BLaER1 treated with 17β-estradiol and CSF1 and Interleukin-3, amounts not matched to agents 10 nM and 100 nM (cell line): ENCODE data around the gene SH2D1A.

Source experiments
- H3K27ac ChIP-seq, 11 experiments: shearing (Covaris generic); formaldehyde crosslinking; 2 replicates each; pipeline ENCODE4 v1.8.1; 2022
- H3K27me3 ChIP-seq, 11 experiments: shearing (Covaris generic); formaldehyde crosslinking; 2 replicates each; pipeline ENCODE4 v1.8.1; 2022
- H3K36me3 ChIP-seq, 11 experiments: shearing (Covaris generic); formaldehyde crosslinking; 2 replicates each; pipeline ENCODE4 v1.8.1; 2022
- H3K4me1 ChIP-seq, 10 experiments: shearing (Covaris generic); formaldehyde crosslinking; 2 replicates each; pipeline ENCODE4 v1.8.1; 2022
- H3K4me2 ChIP-seq, 11 experiments: shearing (Covaris generic); formaldehyde crosslinking; 2 replicates each; pipeline ENCODE4 v1.8.1; 2022
- H3K4me3 ChIP-seq, 10 experiments: shearing (Covaris generic); formaldehyde crosslinking; 2 replicates each; pipeline ENCODE4 v1.8.1; 2022
- H3K9ac ChIP-seq, 11 experiments: shearing (Covaris generic); formaldehyde crosslinking; 2 replicates each; pipeline ENCODE4 v1.8.1; 2022
- H3K9me3 ChIP-seq, 11 experiments: shearing (Covaris generic); formaldehyde crosslinking; replicated peaks in 1 of 11; 2 replicates each; pipeline ENCODE4 v1.8.1; 2022
- H4K20me1 ChIP-seq, 11 experiments: shearing (Covaris generic); formaldehyde crosslinking; 2 replicates each; pipeline ENCODE4 v1.8.1; 2022
- Cebpa-rat ChIP-seq, 11 experiments: shearing (Covaris generic); IDR thresholded peaks; 2 replicates each; pipeline ENCODE4 v1.8.1; 2022

The SH2D1A gene

DNA sequence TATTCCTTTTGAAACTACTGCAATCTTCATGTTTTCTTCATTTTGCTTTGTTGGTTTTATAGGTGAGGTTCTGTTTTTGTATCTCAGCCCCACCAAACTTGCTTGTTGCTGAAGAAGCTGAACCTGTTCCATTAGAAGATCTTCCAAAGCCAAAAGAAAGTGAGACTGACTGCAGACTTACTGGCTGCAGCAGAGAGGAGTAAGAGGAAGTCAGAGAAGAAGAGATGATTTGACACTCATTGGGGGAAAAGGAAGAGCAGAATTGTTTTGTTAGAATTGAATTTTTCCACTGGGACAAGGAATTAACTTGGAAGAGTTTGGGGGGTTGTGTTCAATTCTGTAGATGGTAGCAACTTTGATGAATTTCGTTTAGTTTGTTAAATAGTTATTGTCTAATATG lies 10.8 kb upstream of the SH2D1A start:
- Histone ChIP-seq H3K27ac (no peak overlapping the region), H3K27me3 (peaks cover 58 to 97% (median 86%) of the 10 kb centered on the region in 11 experiments), H3K9ac (no peak overlapping the region), H3K36me3 (no peaks in the 10 kb centered on the region), H3K4me2 (no peak overlapping the region), H3K4me3 (no peak overlapping the region), H3K9me3 (peaks cover 9 to 19% (median 17%) of the 10 kb centered on the region in 11 experiments; a peak in 19 of 22 replicates), H3K4me1 (no peaks in the 10 kb centered on the region), H4K20me1 (peaks cover 0 to 6% (median 0%) of the 10 kb centered on the region in 11 experiments; a peak in 2 of 22 replicates)
- no peak for TF ChIP-seq Cebpa-rat (IDR thresholded peaks at IDR 0.05)

- no peak for TF ChIP-seq Cebpa-rat (IDR thresholded peaks at IDR 0.05)
- Histone ChIP-seq H3K9ac (no peak overlapping the region), H3K4me3 (no peak overlapping the region), H3K36me3 (no peaks in the 10 kb centered on the region), H3K27ac (no peak overlapping the region), H4K20me1 (peaks cover 0 to 6% (median 0%) of the 10 kb centered on the region in 11 experiments; a peak in 2 of 22 replicates), H3K9me3 (peaks cover 2 to 11% (median 10%) of the 10 kb centered on the region in 11 experiments; a peak in 19 of 22 replicates), H3K27me3 (peaks cover 71 to 97% (median 90%) of the 10 kb centered on the region in 11 experiments), H3K4me1 (no peaks in the 10 kb centered on the region), H3K4me2 (no peak overlapping the region)
Measured at GRCh38 chrX:124337916-124338315, 8.4 kb upstream of the SH2D1A start.

- Histone ChIP-seq H3K4me1 (no peaks in the 10 kb centered on the region), H3K27me3 (peaks cover 72 to 97% (median 92%) of the 10 kb centered on the region in 11 experiments), H3K4me2 (no peak overlapping the region), H3K9ac (no peak overlapping the region), H3K27ac (no peak overlapping the region), H3K9me3 (peaks cover 0 to 1% (median 0%) of the 10 kb centered on the region in 11 experiments; a peak in 7 of 22 replicates), H3K4me3 (no peak overlapping the region), H3K36me3 (no peaks in the 10 kb centered on the region), H4K20me1 (peaks cover 0 to 6% (median 0%) of the 10 kb centered on the region in 11 experiments; a peak in 2 of 22 replicates)
- TF ChIP-seq Cebpa-rat (IDR thresholded peaks at IDR 0.05) = no peak
Measured at GRCh38 chrX:124338733-124339514, 7.4 kb upstream of the SH2D1A start.

DNA sequence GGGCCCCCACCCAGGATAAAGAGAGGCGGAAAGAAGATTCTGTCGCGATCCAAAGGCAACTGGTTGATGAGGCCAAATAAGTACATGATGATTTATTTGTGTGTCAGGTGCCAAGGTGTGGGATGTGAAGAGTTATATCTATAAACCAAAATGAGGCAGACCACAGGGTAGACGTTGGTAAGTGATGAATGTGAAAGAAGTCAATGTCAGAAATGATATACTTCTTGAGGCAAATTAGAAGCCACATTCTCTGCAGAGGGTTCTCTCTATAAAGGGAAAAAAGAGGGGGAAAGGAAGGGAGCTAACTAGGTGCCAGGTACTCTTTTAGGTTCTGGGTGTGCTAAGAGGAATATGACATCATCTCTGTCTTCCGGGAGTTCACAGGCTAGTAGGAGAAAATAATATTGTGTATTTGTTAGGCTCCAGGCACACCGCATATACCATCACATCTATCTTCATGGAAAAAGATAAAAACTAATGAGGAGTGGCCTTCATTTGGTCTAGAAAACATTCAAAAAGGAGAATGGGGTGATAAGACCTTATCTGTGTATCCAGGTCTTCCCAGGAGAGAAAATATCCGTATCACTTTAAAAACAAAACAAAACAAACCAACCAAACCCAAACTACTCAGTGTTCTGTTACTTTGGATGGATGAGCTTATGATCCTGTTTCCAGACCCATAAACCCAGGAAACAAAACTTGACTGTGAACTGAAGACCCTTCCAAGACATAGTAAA lies 4.8 kb upstream of the SH2D1A start:
- Histone ChIP-seq H3K27me3 (peaks cover 74 to 100% (median 98%) of the 10 kb centered on the region in 11 experiments), H3K4me3 (no peak overlapping the region), H3K4me2 (no peak overlapping the region), H3K9me3 (no peaks in the 10 kb centered on the region), H3K36me3 (no peaks in the 10 kb centered on the region), H4K20me1 (peaks cover 0 to under 1% (median 0%) of the 10 kb centered on the region in 11 experiments; a peak in 2 of 22 replicates), H3K9ac (no peak overlapping the region), H3K4me1 (peaks cover 0 to 4% (median 0%) of the 10 kb centered on the region in 10 experiments; a peak in 1 of 20 replicates), H3K27ac (no peak overlapping the region)
- TF ChIP-seq Cebpa-rat (IDR thresholded peaks at IDR 0.05) = no peak

DNA sequence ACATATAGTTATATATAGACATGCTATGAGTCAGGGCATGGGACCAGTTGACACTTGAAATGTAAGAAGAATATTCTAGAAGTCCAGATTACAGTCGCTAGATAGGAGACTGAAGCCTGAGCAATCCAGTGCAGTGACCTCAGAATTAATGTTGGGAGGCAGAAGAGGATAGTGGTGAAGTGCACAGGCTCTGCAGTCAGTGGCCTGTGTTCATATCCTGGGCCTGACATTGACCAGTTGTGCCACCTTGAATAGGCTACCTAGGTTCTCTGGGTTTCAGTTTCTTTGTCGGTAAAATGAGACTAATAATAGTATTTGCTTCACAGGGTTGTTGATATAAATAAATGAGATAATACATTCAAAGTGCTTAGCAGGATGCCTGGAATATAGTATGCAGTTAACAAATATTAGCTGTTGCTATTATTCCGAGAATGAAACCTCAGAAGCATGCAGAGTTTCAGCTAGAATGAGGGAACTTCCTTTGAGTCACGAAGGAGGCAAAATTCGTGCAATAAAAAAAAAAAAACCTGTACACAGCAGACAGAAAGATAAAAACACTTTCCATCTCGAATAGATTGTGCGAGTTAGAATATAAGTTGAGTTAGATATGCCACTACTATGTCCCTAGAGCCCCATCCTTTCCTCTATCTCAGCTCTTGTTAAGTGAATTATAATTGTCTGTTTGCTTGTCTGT lies 4.0 kb upstream of the SH2D1A start:
- Histone ChIP-seq H3K9me3 (no peaks in the 10 kb centered on the region), H3K36me3 (no peaks in the 10 kb centered on the region), H3K4me3 (no peak overlapping the region), H3K9ac (no peak overlapping the region), H4K20me1 (peaks cover 0 to 3% (median 0%) of the 10 kb centered on the region in 11 experiments; a peak in 3 of 22 replicates), H3K27me3 (peaks cover 73 to 100% (median 98%) of the 10 kb centered on the region in 11 experiments), H3K4me1 (peaks cover 0 to 4% (median 0%) of the 10 kb centered on the region in 10 experiments; a peak in 1 of 20 replicates), H3K27ac (no peak overlapping the region), H3K4me2 (no peak overlapping the region)
- no peak for TF ChIP-seq Cebpa-rat (IDR thresholded peaks at IDR 0.05)

DNA sequence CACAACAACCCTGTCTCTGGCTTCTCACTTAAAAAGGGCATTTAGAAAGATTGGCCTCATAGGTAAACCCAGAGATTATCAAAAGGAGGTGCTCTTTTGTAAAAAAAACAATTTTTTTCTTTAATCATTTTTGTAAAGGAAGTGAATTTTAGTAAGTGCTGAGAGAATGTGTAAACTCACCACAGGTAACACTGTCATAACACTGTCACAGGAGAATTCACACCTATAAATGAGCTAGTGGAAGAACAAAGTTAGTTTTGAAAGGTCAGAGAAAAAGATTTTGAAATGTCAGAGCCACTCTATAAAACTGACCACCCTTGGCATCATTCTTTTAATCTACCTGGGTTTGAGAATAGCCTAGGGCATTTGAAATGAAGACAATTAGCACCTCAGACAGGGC lies 3.3 kb upstream of the SH2D1A start:
- peaks cover 72 to 100% (median 98%) of the 10 kb centered on the region in 11 experiments for H3K27me3 ChIP-seq
- no peak overlapping the region for H3K4me2 ChIP-seq
- H3K27ac ChIP-seq = no peak overlapping the region
- H3K36me3 ChIP-seq = no peaks in the 10 kb centered on the region
- peaks cover 0 to 3% (median 0%) of the 10 kb centered on the region in 11 experiments; a peak in 3 of 22 replicates for H4K20me1 ChIP-seq
- no peaks in the 10 kb centered on the region for H3K9me3 ChIP-seq
- H3K4me3 ChIP-seq = no peak overlapping the region
- no peak for TF ChIP-seq Cebpa-rat (IDR thresholded peaks at IDR 0.05)
- peaks cover 0 to 4% (median 0%) of the 10 kb centered on the region in 10 experiments; a peak in 1 of 20 replicates for H3K4me1 ChIP-seq
- no peak overlapping the region for H3K9ac ChIP-seq

DNA sequence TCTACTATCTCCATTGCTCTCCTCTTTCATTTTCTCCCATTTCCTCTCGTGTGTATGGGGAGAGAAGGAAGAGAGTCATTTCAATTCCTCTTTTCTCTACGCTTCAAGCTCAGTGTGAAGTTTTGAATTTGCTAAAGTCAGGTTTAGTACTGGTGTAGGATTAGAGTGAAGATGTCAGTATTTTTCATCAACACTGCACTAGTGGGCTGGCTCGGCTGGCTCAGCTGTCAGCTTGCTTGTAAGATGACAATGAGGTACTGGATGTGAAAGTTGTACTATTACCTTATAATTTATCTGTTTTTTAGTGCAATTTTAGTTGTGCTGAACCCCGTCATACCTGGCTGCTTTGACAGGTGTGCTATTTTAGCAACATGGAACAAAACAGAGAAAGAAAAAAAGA lies 2.1 kb upstream of the SH2D1A start:
- Histone ChIP-seq H3K9ac (no peak overlapping the region), H3K4me3 (no peak overlapping the region), H3K4me2 (no peak overlapping the region), H3K4me1 (peaks cover 0 to 4% (median 0%) of the 10 kb centered on the region in 10 experiments; a peak in 1 of 20 replicates), H3K27me3 (peaks cover 79 to 100% (median 98%) of the 10 kb centered on the region in 11 experiments), H3K9me3 (no peaks in the 10 kb centered on the region), H4K20me1 (peaks cover 0 to 6% (median 0%) of the 10 kb centered on the region in 11 experiments; a peak in 4 of 22 replicates), H3K36me3 (no peaks in the 10 kb centered on the region), H3K27ac (no peak overlapping the region)
- TF ChIP-seq Cebpa-rat (IDR thresholded peaks at IDR 0.05) = no peak

GRCh38 chrX:124346877-124347241 lies 496 bp downstream of the SH2D1A start:
- Histone ChIP-seq H3K4me3 (no peak overlapping the region), H3K27ac (no peak overlapping the region), H3K4me2 (no peak overlapping the region), H3K4me1 (peaks cover 0 to 4% (median 0%) of the 10 kb centered on the region in 10 experiments; a peak in 1 of 20 replicates), H4K20me1 (peaks cover 0 to 6% (median 0%) of the 10 kb centered on the region in 11 experiments; a peak in 4 of 22 replicates), H3K27me3 (peaks cover 69 to 83% (median 78%) of the 10 kb centered on the region in 11 experiments), H3K36me3 (no peaks in the 10 kb centered on the region), H3K9me3 (no peaks in the 10 kb centered on the region), H3K9ac (no peak overlapping the region)
- TF ChIP-seq Cebpa-rat (IDR thresholded peaks at IDR 0.05) = no peak
